ELF-1 (cell line): Measurements from ENCODE around the gene EXOC4.

ENCODE experiments used
- DNase-seq: peaks from one replicate; pipeline ENCODE4 v3.0.0-alpha.2; 2016; ENCODE audit warnings: low read depth, low spot score

The EXOC4 gene

GRCh38 chr7:133822001-133822641 is 569.2 kb downstream of the EXOC4 start:
- DNase-seq = no peak

DNA sequence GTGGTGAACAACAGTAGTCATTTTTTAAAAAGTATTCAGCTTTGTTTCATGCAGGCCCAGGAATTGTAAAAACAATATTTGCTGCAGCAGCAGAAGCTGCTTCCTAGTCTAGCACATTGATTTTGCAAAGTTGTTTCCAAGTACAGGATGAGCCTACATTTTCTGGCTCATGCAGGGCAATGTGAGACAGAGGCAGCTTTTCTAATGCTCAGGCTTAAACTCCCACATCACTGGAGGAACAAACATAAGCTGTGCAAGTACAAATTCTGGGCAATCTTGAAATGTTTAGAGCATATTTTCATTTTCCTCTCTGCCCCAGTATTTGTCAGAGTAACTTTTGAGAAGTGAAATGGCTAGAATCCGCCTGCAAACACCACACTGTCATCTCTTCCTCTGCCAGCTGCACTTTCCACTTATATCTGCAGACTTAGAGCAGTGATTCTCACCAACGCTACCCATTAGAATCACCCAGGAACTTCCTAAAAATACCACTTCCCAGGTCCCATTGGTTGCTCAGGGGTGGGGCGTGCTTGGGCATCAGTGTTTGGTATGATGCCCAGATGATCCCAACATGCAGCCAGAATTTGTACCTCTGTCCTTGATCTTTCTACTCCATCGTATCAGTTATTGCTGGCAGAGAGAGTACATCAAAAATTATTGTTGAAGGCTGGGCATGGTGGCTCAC is 570.1 kb downstream of the EXOC4 start:
- no peak for DNase-seq

DNA sequence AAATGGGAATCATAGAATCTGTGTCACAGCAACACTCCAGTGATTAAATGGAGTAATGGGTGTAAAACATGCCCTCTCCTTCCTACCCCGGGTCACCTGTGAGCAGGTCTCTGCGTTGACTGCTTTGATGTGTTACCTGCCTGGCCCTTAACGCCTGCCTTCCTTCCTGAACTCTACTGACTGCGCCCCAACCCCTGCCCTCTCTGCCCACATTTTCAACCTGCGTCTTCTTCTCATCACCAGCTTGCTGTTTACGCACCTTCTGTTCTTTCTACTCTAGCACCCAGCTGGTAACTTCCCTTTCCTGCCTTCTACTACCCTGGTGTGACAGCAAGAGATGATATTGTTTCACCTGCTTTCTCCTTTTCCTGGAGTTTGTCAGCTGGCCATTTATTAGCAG is 571.3 kb downstream of the EXOC4 start:
- no peak for DNase-seq

- no peak for DNase-seq
These were observed 575.1 kb downstream of the EXOC4 start for GRCh38 chr7:133827707-133828623.

DNA sequence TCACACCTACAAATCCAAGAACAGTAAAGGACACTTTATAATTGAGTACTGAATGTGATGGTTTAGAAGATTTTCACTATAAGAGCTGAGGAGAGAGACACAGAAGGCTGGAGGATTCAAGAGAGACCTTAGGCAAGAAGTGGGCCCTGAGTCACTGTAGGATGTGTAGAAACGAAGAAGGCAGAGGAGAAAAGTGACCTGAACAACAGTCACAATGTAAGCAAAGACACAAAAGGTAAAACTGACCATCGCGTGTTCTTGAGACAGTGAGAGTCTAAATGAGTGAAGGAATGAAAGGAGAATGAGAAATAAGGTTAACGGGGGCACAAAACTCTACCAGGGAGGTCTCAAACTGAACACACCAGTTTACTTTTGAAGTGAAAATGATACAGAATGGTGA is 576.0 kb downstream of the EXOC4 start:
- no peak for DNase-seq

GRCh38 chr7:133829336-133829897 is 576.5 kb downstream of the EXOC4 start:
- DNase-seq = peak; percentile 14

DNA sequence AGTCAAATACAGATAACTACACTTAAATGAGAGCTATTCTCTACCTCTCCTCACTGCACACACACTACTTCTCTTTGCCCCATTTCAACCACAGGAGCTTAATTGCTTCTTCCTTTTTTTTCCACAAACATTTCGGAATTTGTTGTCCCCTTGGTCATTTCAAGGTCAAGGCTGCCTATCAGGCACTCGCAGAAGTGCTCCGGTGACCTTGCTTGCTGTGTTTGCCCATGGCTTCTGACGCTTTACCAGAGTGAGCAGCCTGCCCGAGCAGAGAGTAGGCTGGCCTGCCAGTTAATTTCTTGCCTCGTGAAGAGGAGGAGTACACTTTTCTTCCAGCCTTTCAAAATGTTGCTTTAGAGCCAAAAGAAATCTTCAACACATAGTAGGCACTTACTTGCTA is 577.2 kb downstream of the EXOC4 start:
- DNase-seq = no peak

- no peak for DNase-seq
These were observed 583.8 kb downstream of the EXOC4 start for GRCh38 chr7:133836666-133837065.

DNA sequence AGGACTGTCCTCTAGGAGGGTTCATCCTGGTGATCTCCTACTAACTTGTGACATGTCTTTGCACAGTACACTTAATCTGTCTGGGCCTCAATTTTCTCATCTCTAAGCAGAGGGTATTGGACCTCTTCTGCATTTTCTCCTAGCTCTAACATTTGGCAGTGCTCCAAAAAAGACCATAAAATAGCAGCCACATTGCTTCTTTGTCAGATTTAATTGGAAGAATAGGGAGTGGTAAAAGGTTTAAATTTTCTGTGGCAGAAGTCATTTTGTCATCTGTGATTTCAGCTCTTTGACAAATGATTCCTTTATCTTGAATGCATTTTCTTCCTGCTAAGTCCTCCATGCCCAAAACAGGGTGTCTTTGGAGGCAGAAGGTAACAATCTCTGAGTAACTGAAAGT is 584.3 kb downstream of the EXOC4 start:
- no peak for DNase-seq

GRCh38 chr7:133839121-133839520 is 586.2 kb downstream of the EXOC4 start:
- no peak for DNase-seq

GRCh38 chr7:133843341-133843740 is 590.5 kb downstream of the EXOC4 start:
- DNase-seq = no peak

GRCh38 chr7:133845005-133845404 is 592.1 kb downstream of the EXOC4 start:
- DNase-seq = no peak

DNA sequence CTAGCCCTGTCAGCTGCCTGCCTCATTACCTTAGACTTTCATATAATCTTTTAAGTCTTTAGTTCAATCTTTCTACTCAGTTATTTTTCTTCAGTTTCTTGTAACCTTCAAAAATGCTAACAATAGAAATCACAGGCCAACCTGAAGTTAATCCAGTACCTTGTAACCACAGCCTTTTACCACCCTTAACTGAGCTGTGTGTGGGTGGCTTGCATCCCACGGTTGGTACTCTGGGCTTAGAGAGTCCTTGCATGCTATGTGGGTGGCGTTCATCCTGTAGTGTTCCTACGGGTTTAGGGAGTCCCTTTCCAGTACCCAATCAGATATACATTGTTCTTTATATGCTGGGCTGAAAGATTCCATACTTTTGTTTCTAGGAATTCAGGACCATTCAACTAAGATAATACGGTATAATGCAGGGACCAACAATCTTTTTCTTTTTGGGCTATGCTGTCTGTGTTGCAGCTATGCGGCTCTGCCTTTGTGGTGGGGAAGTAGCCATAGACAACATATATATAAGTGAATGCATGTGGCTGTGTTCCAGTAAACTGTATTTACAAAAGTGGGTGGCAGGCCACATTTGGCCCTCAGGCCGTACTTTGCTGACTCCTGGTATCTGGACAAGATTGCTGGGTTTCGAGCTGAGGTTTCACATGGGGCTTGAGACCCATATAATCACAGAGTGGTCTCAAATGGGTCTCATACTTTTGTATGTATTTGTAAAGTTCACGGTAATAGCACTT is 593.5 kb downstream of the EXOC4 start:
- peak; percentile 19 for DNase-seq

GRCh38 chr7:133850497-133851280 is 597.8 kb downstream of the EXOC4 start:
- DNase-seq = no peak

DNA sequence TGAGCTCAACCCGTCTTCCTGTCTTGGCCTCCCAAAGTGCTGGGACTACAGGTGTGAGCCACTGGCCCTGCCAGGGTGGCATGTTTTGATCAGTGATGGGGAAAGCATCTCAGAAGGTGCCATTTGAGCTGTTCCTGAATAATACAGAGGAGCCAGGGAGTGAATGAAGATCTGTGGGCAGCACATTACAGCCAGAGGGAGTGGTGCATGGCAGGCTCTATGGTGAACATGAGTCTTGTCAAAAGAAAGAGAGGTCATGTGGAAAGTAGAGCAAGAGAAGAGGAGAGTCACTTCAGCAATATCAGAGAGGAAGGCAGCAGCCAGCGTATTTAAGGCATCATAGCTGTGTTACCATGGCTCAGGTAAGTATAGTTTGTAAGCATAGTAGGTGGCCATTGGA is 598.5 kb downstream of the EXOC4 start:
- no peak for DNase-seq

DNA sequence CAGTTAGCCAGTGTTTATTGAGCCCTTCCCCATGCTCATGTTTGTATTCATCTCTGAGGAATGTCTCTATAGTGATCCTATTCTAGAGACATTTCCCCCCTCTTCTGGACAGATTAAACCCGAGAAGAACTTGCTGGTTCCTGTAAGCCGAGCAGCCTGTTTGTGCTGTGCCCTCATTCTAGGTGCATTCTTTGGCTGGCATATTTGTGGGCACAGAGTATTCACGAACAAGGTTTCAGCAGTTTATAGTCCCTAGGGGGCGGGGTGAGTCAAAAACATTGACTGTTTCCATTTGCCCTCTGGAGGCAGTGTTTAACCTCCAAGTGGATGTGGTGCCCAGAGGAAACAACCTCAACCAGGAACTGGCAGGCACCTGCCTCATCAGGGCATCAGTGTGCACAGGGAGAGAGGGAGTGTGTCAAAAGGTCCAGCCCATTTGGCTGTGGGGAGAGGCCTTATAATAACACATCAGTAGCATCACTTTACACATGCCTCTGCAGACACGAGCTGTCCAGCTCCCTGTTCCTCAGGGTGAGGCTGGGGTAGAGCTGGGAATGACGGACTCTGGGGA is 600.9 kb downstream of the EXOC4 start:
- peak; percentile 46 for DNase-seq

DNA sequence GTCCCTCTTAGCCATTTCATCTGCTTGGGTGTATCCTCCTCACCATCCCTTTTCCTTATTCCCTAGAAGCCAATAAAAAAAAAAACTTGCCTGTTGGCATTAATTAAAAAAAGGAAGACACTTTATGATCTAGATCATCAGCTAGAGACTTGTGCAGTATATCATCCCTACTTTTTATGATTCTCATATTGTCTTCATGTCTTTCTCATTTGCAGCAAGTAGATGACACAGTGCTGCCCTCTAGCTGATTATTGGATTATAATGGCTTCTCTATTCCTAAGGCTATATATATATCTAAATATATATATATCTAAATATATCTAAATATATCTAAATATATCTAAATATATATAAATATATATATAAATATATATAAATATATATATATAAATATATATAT is 601.9 kb downstream of the EXOC4 start:
- DNase-seq = no peak

GRCh38 chr7:133857376-133858119 is 604.7 kb downstream of the EXOC4 start:
- no peak for DNase-seq

DNA sequence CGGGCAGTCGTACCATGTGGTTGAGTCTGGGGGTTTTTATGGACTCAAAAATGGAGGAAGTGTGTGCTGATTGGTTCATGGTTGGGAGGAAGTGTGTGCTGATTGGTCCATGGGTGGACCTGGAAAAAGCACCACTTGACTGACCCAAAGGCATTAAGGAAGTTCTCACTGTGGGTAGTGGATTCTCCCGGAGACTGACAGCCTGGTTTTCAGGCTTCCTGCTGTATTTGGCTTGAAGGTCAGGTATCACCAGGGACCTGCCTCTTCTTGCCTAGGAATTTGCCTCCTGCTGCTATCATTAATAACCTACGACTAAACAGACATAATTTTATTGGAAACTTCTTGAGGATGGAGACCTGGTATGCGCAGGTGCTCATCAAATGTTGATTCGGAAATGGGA is 605.4 kb downstream of the EXOC4 start:
- DNase-seq = no peak

DNA sequence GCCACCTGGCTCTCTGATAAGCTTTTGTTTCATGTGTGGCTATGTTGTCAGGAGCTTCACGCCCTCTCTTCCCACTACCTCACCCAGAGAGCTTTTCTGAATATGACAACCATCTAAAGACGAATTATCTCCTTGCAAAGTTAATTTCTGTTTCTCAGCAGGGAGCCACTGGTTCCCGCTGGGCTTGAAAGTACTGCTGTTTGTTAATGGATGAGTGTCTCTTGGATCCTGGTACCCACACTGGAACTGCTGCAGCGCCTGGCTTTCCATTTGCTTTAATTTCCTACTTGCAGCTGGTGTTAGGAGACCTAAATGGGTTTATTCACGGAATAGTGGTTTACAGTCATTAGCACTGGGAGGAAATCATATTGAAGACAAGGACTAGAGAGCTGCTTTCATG is 606.4 kb downstream of the EXOC4 start:
- DNase-seq = peak; percentile 36
